Measurements from ENCODE around the gene NBPF1.
"Not testable (repeated sequence)": the region's sequence is repeated elsewhere in the genome, so short reads cannot be mapped to it uniquely, and the experiment has no call there.

The NBPF1 gene

DNA sequence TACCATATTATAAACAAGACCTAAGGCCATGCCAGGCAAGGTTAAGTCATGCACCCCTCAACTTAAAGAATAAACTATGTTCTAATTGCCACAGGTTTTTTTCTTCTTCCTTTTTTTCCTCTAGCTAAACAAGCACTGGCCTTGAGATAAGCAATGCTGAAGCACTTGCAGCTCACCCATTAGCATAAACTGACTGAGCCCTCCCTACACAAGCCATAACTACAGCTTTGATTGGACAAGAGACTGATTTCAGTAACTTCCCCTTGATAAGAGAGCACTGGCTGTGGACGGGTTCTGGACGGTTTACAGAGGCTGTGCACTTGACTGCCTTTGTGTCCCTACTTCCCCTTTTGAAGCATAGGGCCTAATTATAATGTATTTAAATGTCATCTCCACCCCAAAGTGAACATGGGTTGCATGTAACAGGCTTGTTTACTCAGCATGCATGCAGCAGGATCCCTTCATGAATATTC is 72.9 kb downstream of the NBPF1 start:
- not testable (repeated sequence) for DNase-seq

DNA sequence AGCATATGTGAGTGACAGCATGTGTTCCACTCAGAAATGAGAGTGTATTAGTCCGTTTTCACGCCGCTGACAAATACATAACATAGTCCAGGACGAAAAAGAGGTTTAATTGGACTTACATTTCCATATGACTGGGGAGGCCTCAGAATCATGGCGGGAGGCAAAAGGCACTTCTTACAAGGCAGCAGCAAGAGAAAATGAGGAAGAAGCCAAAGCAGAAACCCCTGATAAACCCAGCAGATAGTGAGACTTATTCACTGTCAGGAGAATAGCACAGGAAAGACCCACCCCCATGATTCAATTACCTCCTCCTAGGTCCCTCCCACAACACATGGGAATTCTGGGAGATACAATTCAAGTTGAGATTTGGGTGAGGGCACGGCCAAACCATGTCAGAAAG is 75.8 kb downstream of the NBPF1 start:
- DNase-seq = not testable (repeated sequence)

DNA sequence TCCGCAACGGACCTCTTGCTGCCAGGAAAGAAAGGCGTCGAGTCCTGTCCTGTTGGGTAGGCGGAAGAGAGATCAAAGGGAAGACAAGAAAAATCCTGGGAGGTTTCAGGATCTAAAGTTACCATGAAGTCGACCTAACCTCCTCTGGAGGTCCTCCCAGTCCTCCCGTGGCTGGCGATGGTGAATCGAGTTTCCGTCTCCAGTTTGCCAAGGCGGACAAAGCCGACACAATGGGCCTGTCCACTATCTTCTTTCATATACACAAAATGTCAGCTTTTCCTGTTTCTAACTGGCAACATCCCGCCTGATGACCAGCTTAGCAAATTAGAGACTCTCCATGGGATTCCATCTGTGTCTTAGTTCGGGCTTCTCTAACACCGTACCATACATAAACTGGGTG is 76.6 kb downstream of the NBPF1 start:
- DNase-seq = not testable (repeated sequence)

DNA sequence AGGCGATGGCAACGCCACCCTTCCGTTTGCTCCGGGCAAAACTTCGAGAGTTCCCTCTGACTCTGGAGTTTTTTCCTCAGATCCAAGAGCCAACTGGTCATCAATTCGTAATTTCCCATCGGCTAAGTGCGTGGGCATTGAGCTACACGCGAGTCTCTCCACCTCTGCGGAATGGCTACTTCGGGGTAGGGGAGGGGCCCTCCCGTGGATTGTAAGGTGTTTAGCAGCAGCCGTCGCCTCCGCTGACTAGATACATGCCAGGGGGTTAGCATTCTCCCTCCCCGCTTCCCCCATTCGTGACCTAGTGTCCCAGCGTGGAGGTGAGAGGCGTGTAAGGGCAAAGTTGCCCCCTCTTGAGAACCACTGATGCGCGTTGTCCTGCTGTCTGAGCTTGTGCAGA is 77.5 kb downstream of the NBPF1 start:
- not testable (repeated sequence) for DNase-seq

DNA sequence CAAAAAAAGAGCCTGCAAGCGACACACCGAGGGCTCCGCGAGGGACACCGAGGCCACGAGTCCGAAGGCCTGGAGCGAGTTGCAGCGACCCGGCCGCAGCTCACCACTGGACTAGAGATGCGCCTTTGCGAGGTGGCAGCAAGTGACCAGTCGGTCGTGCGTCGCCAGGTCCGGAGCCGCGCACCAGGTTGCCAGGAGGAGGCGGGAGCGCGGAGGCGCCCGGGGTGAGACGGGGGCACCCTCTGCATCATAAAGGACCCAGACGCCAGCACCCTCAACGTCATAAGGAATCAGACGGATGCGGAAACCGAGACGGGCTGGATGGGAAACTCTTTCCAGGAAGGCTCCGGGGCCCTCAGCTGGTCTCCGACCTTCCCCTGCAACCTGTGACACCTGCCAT is 77.9 kb downstream of the NBPF1 start:
- not testable (repeated sequence) for DNase-seq

DNA sequence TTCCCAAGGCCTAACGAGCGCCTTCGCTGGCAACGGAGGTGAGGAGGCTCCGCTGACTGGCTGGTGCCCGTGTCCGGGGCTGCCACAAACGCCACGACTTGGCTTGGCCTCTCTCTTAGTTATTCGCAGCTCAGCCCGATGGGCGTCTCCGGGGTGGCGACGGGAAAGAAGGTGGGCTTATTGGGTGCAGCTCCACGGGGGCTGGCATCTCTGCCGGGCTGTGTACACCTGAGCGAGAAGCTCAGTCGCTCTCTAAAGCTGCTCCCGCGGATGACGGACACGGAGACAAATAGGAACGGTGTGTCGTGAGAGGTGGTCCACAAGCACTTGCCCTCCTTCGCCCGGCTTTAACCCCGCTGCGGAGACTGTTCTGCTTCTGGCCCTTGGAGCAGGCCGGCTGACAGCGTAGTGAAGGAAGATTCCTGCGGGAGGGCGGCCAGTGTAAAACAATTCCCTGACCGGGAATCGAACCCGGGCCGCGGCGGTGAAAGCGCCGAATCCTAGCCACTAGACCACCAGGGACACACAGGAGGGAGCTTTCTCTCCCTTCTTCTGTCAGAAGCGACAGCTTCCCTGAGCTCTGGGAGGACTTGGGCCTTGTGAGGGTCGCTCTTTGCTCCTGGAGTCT is 78.4 kb downstream of the NBPF1 start:
- DNase-seq = not testable (repeated sequence)

DNA sequence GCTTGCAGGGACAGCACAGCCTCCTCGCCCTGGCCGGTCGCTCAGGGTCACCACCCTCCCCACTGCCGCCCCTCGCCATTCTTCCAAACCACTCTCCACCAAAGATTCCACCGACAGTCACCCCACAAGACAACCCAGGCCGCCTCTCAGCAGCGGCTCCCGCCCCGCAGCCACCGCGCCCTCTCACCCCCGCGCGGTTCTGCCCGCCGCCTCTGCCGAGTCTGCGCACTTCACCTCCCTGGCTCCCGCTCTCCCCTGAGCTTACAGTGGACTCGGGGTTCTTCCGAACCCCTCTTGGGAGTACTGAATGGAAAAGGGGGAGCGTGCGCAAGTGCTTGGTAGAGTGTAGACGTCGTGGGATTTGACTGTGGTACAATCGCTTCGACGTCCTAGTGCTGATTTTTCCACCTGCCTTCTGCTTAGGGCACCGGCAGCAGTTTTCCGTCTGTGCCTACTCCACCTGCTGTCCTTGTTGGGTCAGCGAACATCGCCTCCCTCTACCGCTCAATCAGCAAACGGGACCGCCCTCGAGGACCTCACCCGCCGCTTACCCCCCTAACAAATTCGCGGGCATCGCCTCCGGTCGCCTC is 79.0 kb downstream of the NBPF1 start:
- DNase-seq = not testable (repeated sequence)

DNA sequence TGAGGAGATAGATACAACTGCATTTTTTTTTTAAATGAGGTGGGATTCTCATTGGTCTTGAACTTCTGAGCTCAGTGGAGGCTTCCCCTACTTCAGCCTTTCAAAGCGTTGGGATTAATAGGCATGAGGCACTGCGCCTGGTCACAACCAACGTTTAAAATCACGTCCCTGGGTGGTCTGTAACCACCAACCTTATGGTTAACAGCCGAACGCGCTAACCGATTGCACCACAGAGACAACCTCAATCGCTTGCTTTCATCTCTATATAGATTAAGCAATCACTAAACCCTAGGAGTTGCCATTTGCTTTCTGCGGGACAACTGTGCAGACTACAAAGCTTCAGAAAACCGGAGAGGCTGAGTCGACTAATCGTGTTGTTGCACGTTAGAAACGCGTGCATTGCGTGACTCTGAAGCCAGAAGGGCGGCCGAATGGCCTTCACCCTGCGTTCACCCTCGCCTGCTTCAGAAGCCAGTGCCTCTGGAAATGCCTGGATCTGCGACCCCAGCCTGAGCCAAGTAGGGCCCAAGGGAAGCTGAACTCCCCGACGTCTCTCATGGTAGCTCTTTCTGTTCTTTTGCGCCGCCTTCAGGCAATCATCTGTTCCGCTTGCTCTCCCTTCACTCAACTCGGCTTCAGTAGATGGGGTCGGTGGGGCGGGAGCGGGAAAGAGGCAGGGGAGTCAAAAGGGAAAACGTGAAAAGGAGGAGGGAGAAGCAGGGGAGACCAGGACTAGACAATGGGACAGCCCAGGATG is 81.0 kb downstream of the NBPF1 start:
- not testable (repeated sequence) for DNase-seq

DNA sequence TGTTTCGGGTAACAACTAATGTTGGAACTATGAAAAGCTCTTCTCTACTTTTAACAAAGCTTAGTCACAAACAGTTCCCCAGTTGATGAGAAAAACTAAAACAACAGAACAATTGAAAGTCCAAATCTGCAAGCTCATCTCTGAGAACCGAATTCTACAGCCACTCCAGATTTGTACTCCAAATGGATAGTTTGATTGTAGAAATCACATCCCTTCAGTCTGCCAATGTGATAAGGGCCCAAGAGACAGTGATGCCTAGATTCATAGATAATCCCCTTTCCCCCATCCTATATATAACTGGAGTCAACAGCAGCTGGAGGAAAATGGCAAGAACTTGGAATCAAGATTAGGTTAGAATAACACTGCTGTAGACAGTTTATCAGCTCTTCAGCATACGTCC is 85.0 kb downstream of the NBPF1 start:
- DNase-seq = not testable (repeated sequence)

DNA sequence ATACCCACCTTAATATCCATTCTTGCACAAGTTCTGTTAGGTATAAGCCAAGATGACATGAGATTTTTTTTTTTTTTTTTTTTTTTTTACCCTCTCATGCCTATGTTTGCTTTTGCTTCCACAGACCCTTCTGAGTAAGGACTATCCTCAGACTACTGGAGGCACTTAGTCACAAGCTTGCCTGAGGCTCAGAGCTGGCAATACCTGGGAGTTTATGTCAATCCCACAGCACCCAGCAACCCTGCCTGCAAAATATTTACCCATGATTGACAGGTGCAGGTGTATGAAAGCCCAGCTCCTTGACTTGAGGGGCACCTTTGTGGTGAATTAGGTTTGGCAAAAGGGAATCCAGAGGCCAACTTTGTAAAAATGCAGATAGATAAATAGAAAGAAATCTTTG is 87.6 kb downstream of the NBPF1 start:
- not testable (repeated sequence) for DNase-seq

DNA sequence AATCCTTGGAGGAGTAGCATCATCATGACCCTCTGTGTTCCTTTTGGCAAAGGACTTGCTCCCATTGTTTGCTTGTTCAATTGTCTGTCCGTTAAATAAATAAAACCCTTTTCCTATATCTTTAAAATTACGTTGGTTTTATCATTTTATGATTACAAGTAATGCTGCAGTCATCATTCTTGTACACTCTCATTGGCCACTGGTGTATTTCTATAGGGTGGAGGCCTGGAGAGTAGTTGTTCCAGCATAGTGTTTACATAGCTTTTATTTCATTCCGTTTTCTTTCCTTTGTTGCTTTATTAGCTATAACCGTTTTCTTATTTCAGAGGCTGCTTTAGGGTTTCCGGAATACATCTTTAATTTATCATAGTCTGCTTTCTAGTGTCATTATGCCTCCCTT is 91.7 kb downstream of the NBPF1 start:
- not testable (repeated sequence) for DNase-seq

DNA sequence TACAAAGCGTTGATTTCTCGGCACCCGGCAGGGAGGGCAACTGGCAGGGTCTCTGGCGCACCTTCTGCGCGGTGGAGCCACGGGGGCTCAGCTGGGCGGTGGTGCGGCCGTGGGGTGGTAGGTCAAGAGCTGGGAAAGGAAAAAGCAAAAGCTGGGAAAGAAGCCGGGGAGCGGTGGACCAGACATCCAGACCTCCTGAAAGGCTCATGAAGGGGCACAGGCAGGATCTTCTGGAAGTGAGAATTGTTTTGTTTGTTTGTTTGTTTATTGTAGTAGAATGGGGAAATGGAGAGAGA is 92.1 kb downstream of the NBPF1 start:
- DNase-seq = no peak

DNA sequence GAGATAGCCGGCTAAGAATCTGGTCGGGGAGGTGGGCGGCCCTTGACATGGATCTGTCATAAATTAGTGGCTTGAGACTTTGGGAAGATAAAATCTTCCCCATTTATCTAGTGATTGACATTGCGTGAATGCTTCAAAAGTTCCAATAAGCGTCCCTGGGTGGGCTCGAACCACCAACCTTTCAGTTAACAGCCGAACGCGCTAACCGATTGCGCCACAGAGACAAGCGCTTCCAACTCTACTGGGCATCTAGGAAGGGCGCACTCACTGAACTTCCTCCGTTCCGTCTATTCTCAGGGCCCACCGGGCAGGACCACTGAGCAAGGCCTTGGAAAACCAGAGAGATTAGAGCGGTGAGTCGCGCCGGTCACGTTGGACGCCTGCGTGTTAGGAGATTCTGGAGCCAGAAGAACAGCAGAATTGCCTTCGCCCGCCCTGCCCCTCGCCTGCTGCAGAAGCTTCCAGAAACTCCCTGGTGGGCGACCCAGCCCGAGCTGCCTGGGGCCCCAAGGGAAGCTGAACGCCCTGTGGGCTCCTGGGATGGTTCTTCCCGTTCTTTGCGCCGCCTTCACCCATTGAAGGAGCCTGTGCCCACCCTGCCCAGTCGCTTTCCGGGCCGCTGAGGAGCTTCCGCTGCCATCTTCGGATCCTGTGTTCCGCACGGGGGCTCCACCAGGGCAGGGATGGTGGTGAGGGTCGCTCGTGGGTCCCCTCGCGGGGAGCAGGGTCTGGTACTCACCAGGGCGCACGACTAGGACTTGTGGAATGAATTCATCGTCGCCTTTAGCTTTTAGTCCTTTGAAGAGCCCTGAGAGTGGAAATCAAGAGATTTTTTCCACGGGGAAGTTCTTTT is 92.7 kb downstream of the NBPF1 start:
- DNase-seq = not testable (repeated sequence)

DNA sequence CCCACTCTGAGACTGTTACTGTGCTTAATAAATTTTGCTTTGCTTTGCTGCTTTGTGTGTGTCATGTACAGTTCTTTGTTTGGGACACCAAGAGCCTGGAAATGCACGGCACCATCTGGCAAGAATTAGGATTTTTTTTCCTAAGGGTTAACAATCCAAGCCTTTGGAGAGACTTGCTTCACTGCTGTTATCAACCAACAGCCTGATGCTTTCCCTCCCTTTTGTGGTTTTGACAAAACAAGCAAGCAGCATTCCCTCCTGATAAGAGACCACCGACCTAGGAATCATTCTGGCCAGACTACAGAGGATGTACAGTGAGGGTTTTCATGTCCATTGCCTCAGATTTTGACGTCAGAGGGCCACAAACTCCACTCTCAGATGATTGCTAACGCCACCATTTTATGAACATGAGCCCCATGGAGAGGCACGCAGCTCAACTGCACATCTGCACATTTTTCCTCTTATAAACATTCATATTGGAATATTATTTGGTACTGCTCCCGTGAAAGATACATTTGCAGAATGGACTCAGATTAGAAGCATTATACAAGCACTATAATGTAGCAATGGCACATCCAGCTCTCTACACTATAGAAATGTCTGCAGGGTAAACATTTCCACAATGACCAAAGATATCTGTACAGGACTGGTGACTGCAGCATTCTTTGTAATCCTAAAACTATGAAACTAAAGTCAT is 94.0 kb downstream of the NBPF1 start:
- not testable (repeated sequence) for DNase-seq

DNA sequence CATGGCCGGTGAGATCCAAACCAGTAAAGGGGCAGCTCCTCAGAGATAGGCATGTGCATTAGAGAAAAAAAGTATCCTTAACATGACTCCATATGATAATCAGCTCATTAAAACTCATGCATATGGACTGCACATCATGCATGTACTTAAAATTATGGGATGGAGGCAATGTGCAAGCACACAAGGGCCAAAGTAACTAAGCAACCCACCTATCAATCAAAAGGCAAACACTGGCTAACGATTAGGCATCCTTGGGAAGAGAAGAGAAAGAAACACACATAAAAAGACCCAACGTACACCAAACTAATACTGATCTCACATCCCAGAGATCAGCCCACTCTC is 94.5 kb downstream of the NBPF1 start:
- DNase-seq = not testable (repeated sequence)

DNA sequence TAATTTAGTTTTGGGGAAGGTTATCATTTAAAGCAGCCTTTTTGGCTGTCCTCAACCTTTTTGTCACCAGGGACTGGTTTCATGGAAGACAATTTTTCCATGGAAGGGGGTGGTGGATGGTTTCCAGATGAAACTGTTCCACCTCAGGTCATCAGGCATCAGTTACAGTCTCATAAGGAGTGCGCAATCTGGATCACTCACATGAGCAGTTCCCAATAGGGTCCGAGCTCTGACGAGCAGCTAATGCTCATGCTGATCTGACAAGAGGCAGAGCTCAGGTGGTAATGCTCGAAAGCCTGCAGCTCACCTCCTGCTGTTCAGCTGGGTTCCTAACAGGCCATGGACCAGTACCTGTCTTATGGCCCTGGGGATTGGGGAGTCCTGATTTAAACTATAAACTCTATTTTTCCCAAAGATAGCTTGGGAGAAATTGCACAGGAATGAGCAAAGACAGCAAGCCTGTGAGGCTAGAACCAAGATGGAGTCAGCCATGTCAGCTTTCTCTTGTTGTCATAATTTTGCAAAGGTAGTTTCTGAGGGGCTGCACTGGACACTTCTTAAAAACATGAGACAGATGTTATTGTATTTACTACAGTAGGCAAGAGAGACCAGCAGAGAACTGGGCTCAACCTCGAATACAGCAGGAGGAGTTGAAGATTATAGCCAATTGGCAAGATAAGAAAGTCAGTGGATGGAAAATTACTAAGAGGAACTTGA is 96.5 kb downstream of the NBPF1 start:
- not testable (repeated sequence) for DNase-seq

DNA sequence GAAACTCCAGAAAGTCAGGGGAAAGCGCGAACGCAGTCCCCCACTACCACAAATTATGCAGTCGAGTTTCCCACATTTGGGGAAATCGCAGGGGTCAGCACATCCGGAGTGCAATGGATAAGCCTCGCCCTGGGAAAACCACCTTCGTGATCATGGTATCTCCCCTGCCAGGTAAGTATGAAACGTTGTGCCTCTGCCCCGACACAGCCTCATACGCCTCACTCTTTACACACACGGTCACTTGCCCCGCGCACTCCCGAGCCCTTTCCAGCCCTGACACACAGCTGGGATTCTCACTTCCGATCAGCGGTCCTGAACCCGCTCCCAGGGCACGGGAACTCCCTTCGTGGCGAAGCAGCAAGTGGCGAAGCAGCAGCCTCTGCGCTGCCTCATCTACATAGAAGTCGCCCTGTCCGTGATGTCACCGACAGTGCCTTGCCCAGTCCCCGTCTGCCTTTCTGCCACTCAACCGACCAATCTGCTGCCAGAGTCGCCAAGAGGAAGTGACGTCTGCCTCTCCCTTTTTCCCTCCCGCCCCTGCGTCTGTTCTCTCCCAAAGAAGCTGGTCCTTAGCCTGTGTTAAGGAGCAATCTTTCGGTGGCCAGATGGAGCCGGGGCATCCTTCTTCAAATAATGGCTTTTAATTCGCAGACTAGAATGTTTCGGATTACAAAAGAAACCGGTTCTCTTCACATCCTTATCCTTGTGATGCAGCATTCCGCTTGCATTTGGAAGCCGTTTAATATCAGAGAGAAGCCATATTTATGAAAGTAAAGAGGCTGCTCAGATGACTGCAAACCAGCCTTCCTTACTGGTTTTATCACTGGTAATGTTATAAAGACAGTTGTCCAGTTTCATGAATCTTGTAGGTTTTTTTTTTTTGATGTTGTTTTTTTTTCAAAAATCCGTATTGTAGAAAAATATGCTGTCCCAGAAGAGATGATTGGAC is 99.0 kb downstream of the NBPF1 start, which contains the start of gene RNU1-1:
TSS of gene RNU1-1 (minus strand) at position 179 of the 949 bp plus-strand sequence.
- DNase-seq = not testable (repeated sequence)

DNA sequence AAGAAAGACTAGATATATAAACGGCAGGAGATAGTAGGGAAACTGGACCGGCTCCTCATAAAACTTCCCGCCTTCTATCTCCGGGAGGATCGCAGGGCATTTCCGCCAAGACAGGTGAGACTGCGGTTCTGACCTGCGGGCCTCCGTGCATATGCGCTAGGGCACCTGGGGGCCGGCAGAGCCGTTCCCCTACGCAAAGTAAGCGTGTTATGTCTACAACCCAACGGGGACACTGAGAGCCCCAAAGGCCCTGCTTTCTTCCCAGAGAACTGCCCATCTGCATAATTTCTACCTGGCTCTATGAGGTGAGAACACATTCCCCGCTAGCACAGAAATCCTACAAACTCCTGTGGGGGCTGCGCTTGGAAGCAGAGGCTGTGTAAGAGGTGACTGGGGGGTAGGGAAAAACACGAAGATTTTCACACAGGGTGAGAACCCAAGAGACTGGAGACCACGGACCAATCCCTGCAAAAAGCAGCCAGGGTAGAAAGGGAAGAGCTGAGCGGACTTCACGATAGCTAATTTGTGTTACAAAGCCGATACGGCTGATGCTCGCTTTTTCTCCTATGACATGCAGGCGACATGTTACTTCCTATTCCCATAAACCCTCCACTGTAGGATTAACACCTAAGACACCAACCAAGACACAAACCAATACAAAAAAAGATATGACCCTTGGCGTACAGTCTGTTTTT is 99.8 kb downstream of the NBPF1 start:
- peak; percentile 53 for DNase-seq

DNA sequence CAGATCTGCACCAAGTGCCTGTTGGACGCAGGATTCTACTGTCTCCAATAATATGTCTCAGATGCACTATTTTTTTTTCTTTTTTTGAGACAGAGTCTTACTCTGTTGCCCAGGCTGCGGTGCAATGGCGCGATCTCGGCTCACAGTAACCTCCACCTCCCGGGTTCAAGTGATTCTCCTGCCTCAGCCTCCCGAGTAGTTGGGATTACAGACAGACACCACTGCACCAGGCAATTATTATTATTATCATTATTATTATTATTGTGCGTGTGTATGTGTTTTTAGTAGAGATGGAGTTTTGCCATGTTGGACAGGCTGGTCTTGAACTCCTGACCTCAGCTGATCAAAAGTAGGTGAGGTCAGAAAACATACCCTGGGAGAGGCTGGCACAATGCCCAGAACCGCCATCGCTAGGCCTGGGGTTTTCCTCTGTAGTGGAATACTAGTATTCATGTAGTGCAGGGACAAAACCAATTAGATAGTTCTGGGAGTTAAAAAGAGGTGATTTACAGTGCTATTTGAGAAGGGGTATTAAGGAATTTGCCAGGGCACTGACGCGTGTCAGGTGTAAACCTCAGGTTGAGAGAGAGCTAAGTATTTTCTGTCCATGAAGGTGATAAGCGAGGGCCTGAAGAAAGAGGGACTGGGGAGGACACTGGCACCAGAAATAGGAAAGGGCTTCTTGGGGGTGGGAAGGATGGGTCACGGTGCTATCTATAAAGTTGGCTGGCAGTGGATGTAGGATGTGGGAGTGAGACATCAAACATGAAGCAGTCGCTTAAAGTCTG is 100.5 kb downstream of the NBPF1 start:
- DNase-seq = not testable (repeated sequence)
